ENCODE data around the gene PGA3.

The PGA3 gene

DNA sequence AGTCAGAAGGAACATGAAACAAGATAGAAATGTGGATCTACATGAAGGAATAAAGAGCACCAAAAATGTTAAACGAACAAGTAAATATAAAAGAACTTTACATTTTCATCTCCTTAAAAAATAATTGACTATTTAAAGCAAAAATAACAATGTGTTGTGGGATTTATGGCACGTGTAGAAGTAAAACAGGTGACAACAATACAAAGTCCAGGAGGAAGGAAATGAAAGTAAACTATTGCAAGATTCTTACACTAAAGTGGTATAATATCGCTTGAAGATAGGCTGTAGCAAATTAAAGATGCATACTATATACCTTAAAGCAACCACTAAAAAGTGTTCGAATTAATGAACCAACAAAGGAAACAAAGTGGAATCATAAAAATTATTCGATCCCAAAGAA is 47.6 kb upstream of the PGA3 start:
- Histone ChIP-seq H3K4me2 (ENCODE audit: low read depth, low read length, poor library complexity, severe bottlenecking) (no peak overlapping the region), H3K79me2 (ENCODE audit: insufficient read depth, low read length) (peaks cover 10% of the 10 kb centered on the region; the same call in 1 of the 2 replicates), H3K4me3 (ENCODE audit: insufficient read depth, low read length, poor library complexity, severe bottlenecking) (no peak overlapping the region), H3K36me3 (ENCODE audit: low read length) (no peaks in the 10 kb centered on the region), H3K9ac (ENCODE audit: low read length) (no peak overlapping the region), H3K9me2 (replicated peaks; ENCODE audit: insufficient read depth, low read length) (no peaks in the 10 kb centered on the region), H3F3A (ENCODE audit: insufficient read depth) (peaks cover 12% of the 10 kb centered on the region; the same call in 1 of the 2 replicates), H2AFZ (ENCODE audit: low read depth, low read length, severe bottlenecking) (no peak overlapping the region), H4K20me1 (ENCODE audit: low read depth, low read length) (no peaks in the 10 kb centered on the region), H3K27ac (ENCODE audit: low read depth, low read length) (no peak overlapping the region), H3K9me3 (ENCODE audit: insufficient read depth, low read length) (no peaks in the 10 kb centered on the region), H3K27me3 (ENCODE audit: low read length) (no peaks in the 10 kb centered on the region)
- no peak for TF ChIP-seq EZH2phosphoT487 (conservative IDR thresholded peaks at IDR 0.05; ENCODE audit: low read length)
- TF ChIP-seq, protein P1, sequence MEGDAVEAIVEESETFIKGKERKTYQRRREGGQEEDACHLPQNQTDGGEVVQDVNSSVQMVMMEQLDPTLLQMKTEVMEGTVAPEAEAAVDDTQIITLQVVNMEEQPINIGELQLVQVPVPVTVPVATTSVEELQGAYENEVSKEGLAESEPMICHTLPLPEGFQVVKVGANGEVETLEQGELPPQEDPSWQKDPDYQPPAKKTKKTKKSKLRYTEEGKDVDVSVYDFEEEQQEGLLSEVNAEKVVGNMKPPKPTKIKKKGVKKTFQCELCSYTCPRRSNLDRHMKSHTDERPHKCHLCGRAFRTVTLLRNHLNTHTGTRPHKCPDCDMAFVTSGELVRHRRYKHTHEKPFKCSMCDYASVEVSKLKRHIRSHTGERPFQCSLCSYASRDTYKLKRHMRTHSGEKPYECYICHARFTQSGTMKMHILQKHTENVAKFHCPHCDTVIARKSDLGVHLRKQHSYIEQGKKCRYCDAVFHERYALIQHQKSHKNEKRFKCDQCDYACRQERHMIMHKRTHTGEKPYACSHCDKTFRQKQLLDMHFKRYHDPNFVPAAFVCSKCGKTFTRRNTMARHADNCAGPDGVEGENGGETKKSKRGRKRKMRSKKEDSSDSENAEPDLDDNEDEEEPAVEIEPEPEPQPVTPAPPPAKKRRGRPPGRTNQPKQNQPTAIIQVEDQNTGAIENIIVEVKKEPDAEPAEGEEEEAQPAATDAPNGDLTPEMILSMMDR (IDR thresholded peaks at IDR 0.05; ENCODE audit: insufficient read depth, low read length, poor library complexity, severe bottlenecking) = no peak

DNA sequence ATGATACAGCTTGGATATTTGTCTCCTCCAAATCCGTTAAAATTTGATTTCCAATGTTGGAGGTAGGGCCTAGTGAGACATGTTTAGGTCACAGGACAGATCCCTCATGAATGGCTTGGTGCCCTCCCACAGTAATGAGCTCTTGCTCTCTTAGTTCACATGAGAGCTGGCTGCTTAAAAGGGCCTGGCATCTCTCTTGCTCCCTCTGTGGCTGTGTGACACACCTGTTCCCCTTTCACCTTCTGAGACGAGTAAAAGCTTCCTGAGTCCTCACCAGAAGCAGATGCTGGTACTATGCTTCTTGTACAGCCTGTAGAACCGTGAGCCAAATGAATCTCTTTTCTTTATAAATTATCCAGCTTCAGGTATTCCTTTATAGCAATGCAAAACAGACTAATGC is 45.6 kb upstream of the PGA3 start:
- Histone ChIP-seq H3K36me3 (ENCODE audit: low read length) (no peaks in the 10 kb centered on the region), H3K27ac (ENCODE audit: low read depth, low read length) (no peak overlapping the region), H4K20me1 (ENCODE audit: low read depth, low read length) (no peaks in the 10 kb centered on the region), H3K9me3 (ENCODE audit: insufficient read depth, low read length) (no peaks in the 10 kb centered on the region), H3K79me2 (ENCODE audit: insufficient read depth, low read length) (peaks cover 12% of the 10 kb centered on the region; the same call in 1 of the 2 replicates), H3K9me2 (replicated peaks; ENCODE audit: insufficient read depth, low read length) (no peaks in the 10 kb centered on the region), H3F3A (ENCODE audit: insufficient read depth) (peaks cover 14% of the 10 kb centered on the region; the same call in 1 of the 2 replicates), H3K9ac (ENCODE audit: low read length) (no peak overlapping the region), H3K27me3 (ENCODE audit: low read length) (no peaks in the 10 kb centered on the region), H3K4me3 (ENCODE audit: insufficient read depth, low read length, poor library complexity, severe bottlenecking) (no peak overlapping the region), H2AFZ (ENCODE audit: low read depth, low read length, severe bottlenecking) (no peak overlapping the region), H3K4me2 (ENCODE audit: low read depth, low read length, poor library complexity, severe bottlenecking) (no peak overlapping the region)
- TF ChIP-seq, protein P1 (IDR thresholded peaks at IDR 0.05; ENCODE audit: insufficient read depth, low read length, poor library complexity, severe bottlenecking) = no peak

DNA sequence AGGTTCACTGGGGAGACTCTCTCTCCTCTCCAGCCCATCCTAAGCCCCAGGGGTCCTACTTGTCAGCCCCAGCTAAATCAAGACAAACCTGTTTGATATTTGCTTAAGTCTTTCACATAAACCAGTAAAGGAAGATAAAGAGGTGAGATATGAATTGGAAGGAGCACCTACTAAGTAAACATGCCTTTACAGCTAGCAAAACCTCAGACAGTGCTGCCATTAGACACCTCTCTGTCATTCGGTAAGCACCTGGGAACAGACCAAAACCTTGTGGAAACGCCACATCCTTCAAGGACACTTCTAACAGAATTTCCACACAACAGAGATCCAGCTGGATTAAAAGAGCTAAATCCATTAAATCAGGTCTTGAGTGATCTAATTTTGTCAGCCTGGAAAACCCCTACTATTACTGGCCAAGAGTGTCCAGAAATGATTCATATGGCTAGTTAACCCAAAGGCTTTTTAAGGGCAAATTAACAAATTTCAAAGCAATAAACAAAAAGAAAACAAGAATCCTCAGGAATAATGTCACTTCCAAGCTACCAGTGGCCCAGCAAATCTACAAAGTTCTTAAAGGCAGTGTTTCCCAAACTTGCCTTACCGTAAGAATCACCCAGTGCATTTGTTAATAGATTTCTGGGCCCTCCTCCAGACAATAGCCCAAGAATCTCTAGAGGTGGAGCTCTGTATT is 44.5 kb upstream of the PGA3 start:
- H3K9me2 ChIP-seq (replicated peaks; ENCODE audit: insufficient read depth, low read length) = no peaks in the 10 kb centered on the region
- no peaks in the 10 kb centered on the region for H4K20me1 ChIP-seq (ENCODE audit: low read depth, low read length)
- H3K27me3 ChIP-seq (ENCODE audit: low read length) = no peaks in the 10 kb centered on the region
- H3K27ac ChIP-seq (ENCODE audit: low read depth, low read length) = no peak overlapping the region
- H3F3A ChIP-seq (ENCODE audit: insufficient read depth) = peaks cover 14% of the 10 kb centered on the region; the same call in 1 of the 2 replicates
- peaks cover 12% of the 10 kb centered on the region; the same call in 1 of the 2 replicates for H3K79me2 ChIP-seq (ENCODE audit: insufficient read depth, low read length)
- no peak overlapping the region for H3K9ac ChIP-seq (ENCODE audit: low read length)
- no peaks in the 10 kb centered on the region for H3K9me3 ChIP-seq (ENCODE audit: insufficient read depth, low read length)
- TF ChIP-seq EZH2phosphoT487 (conservative IDR thresholded peaks at IDR 0.05; ENCODE audit: low read length) = no peak
- TF ChIP-seq, protein P1 (IDR thresholded peaks at IDR 0.05; ENCODE audit: insufficient read depth, low read length, poor library complexity, severe bottlenecking) = no peak
- no peak overlapping the region for H2AFZ ChIP-seq (ENCODE audit: low read depth, low read length, severe bottlenecking)
- H3K36me3 ChIP-seq (ENCODE audit: low read length) = no peaks in the 10 kb centered on the region
- no peak overlapping the region for H3K4me2 ChIP-seq (ENCODE audit: low read depth, low read length, poor library complexity, severe bottlenecking)
- H3K4me3 ChIP-seq (ENCODE audit: insufficient read depth, low read length, poor library complexity, severe bottlenecking) = no peak overlapping the region
